Stimulated activated CD4-positive, alpha-beta T cell treated with anti-CD3 and anti-CD28 coated beads, Interleukin-1b, Interleukin-23, amount 100 ng/mL, for 4 hours (primary cell): ENCODE measurements around the gene SLC38A11.
"Not testable (repeated sequence)": the region's sequence is repeated elsewhere in the genome, so short reads cannot be mapped to it uniquely, and the experiment has no call there.

Source experiments
- DNase-seq, 2 donors: peaks; one replicate each; pipeline ENCODE4 v3.0.0-alpha.2; 2020; ENCODE audit warnings: low read depth in 2 of 2

SLC38A11 gene, protein sequence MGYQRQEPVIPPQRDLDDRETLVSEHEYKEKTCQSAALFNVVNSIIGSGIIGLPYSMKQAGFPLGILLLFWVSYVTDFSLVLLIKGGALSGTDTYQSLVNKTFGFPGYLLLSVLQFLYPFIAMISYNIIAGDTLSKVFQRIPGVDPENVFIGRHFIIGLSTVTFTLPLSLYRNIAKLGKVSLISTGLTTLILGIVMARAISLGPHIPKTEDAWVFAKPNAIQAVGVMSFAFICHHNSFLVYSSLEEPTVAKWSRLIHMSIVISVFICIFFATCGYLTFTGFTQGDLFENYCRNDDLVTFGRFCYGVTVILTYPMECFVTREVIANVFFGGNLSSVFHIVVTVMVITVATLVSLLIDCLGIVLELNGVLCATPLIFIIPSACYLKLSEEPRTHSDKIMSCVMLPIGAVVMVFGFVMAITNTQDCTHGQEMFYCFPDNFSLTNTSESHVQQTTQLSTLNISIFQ

DNA sequence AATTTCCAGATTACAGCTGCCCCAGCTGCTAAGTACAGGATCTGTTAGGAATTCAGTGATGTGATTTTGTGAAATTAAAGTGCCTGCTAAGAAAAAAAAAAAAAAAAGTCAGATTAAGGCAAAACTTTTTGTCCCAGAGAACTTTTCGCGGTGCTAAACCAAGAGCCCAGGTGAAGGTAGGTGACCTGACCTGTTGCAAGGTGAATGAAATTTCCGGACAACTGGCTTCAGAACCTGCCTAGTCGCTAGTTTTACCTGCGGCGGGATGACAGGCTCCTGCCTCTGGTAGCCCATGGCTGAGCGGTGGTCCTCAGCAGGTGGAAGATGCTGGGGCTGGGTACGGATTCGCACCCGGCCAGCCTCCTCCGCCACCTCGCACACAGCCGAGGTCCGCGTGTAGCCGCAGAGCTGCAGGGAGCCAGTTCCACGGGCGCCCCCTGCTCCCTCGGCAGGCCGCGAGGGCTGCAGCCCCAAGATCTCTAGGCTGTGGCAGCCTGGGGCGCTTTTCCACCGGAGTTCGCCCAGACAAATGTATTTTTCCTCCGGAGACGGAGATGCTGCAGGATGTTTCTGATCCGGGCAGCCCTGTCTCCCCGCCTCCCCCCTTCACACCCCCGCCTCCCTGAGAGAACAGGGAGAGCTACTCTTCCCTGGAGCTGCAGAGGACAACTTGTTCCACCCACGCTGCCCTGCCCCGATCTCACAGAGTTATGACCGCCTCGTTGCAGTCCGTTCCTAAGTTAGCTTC lies at the start of gene SLC38A11:
TSS of gene SLC38A11 (minus strand) at position 572 of the 748 bp plus-strand sequence. CDS start at position 294, 278 bp downstream.
- DNase-seq: no peak

DNA sequence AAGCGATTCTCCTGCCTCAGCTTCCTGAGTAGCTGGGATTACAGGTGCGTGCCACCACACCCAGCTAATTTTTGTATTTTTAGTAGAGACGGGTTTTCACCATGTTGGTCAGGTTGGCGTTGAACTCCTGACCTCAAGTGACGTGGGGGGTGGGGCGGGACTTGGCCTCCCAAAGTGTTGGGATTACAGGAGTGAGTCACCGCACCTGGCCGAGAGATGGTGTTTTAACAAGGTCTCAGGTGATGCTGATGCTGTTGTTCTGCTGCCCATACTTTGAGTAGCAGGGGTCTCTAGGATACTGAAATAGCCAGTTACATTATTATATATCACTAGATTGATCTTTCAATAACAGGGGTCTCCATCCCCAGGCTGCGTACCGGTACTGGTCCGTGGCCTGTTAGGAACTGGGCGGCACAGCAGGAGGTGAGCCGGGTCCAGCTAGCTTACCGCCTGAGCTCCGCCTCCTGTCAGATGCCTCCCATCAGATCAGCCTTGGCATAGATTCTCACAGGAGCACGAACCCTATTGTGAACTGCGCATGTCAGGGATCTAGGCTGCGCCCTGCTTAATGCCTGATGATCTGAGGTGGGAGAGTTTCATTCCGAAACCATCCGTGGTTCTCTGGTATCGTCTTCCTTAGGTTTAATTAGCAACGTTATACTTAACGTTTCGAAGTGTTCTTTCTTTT lies 48.3 kb upstream of the SLC38A11 start:
- no peak for DNase-seq

DNA sequence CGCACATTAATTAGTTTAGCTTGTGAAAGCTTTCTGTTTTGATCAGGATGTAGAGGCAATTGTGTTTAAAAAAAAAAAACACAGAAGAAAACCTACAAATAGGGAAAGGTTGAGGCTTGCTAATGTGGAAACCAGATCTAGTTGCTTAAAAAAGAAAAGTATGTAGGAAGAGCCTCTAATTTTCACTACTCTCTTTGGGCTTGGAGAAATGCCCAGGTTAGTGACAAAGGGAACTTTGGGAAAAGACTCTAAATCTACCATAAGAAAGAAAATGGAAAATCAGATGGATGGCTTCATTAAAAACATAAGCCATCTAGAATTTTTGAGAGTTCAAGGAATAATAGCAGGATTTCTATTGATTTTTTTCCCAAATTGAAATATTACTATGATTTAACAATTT lies 47.3 kb upstream of the SLC38A11 start:
- DNase-seq: no peak

DNA sequence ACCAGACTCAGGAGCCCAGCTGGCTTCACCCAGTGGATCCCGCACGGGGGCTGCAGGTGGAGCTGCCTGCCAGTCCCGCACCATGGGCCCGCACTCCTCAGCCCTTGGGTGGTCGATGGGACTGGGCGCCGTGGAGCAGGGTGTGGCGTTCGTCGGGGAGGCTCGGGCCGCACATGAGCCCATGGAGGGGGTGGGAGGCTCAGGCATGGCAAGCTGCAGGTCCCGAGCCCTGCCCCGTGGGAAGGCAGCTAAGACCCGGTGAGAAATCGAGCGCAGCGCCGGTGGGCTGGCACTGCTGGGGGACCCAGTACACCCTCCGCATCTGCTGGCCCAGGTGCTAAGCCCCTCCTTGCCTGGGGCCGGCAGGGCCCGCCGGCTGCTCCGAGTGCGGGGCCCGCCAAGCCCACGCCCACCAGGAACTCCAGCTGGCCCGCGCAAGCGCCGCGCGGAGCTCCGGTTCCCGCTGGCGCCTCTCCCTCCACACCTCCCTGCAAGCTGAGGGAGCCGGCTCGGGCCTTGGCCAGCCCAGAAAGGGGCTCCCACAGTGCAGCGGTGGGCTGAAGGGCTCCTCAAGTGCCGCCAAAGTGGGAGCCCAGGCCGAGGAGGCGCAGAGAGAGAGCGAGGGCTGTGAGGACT lies 39.5 kb upstream of the SLC38A11 start:
- DNase-seq: not testable (repeated sequence)

DNA sequence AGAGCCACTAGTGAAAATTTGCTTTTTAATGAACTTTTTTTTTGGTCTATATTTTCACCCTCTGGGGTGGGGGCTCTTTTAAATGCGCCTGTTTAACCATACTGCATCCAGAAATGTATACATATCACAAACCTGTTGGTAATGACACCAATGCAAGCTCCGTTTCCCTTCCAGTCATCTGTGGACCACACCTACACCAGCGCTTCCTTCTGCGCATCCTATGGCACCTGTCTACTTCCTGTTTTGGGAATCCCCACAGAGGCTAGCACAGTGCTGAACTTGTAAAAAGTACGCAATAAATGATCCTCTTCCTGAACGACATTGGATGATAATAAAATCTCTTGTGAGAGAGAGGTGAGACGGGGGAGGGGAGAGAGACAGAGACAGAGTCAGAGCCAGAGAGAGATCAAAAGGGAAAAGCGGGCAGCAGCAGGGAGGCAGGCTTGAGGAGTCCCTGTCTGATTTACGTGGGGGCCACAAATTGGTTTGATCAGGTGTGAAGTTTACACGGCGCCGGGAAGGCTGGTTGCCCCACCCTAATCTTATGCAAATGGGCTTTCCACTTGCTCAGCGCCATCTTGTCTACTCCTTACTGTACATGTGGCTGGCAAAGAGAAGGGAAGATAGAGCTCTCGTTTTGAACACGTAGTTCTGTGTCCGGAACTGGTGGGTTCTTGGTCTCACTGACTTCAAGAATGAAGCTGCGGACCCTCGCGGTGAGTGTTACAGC lies 38.1 kb upstream of the SLC38A11 start:
- no peak for DNase-seq

DNA sequence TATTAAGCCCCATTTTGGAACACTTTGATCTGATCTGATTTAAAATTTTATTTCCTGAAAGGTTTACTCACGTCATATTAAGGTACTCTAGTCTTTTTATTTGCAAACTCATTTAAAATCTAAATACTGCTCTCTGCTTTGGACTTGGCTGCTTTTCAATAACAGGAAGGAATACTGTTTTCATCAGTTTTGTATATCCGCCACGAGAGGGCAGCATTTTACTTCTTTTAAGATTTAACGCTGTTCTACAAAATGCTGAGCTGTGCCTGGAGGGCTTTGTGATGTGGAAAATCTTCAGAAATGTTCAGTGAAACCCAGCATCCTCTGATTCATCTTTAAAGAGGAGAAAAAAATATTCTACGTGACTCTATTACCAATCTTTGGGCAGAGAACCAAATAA lies 37.5 kb upstream of the SLC38A11 start:
- peak in 1 of 2 donors; percentile 10 for DNase-seq

DNA sequence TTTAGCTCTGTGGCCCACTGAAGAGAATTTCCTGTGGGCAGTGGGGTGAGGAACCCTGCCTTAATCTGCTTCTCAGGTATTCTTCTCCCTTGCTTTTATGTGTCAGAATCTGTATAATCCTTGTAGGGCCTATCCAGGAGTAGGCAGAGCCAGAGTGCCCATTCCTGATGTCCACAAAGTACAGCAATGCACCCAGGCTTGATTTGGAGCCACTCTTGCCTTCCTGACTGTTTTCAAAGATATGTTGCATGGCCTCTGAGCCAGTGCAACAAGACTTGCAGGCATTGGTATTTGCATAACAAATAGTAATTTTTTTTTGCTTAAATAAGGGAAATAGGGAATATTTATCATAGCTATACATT lies 36.7 kb upstream of the SLC38A11 start:
- not testable (repeated sequence) for DNase-seq

DNA sequence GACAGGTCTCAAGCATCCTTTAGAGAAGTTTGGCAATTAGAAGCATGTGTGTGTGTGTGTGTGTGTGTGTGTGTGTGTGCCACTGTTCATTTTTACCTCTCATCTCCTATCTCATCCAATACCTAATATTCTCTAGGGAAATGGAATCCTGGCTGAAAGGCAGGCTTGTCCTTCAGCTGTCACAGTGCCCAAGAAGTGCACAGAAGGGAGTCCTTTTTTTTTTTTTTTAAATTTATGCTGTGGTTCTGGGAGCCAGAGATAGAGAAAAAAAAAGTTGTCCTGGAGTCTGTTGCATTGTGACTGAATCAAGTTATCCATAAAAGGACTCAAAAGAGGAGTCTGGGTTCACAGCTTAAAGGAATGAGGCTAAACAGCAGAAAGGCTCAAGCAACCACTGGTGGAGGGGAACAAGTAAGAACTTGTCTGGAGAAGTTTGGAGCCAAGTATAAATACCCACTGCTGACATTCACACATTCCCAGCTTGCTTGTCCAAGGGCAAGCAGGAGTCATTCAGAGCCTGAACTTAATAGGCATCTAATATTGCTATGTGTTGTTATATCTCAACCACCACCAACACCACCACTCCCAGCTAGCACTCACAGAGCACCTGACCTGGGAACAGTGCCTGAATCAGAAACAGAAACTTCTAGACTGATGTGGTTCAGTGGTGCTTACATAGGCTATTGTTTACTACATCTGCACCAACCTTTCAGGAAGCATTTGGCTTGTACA lies 36.2 kb upstream of the SLC38A11 start:
- not testable (repeated sequence) for DNase-seq

DNA sequence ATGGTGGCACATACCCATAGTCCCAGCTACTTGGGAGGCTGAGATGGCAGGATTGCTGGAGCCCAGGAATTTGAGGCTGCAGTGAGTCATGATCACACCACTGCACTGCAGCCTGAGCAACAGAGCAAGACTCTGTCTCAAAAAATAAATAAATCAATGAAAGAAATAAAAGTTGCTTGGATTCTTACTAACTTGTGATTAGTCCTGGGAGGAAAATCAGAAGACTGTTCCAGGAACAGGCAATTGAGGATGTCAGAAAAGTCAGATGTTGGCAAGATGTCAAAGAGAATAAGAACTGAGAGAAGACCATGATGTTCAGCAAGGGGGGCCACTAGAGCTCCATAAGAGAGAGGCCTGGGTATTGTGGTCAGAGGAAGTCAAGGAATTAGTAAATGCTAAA lies 35.6 kb upstream of the SLC38A11 start:
- not testable (repeated sequence) for DNase-seq

DNA sequence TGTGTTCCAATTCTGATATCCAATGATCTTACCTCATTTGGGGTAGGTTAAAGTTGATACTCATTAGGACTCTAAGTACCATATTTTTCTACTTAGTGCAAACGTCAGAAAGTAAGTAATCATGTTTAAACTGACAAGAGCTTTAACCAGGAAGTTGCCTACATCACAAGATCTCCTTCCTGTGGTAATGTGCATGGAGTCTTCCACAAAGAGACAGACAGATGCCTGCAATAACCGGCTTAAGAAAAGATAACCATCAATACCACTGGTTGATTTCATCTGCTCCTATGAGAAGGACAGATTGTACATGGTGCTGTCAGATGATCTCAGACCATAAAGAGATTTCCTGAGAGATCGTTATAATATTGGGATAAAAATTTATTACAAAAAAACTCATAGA lies 33.5 kb upstream of the SLC38A11 start:
- not testable (repeated sequence) for DNase-seq

DNA sequence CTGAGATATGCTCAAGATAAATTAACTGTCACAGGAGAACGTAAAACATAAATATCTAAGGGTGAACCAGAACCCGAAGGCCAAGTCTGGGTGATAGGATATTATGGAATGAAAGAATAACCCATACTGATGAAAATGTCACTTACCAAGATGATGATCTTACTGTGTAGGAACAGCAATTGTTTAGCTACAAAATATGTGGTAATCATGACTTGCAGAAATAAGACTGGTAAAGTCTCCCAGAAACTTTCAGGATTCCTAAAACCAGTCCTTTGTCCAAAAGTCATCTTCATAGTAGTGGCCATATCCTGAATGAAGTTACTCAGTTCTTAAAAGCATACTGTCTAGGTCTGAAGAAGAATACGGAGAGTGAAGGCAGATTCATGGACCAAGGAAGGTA lies 30.7 kb upstream of the SLC38A11 start:
- not testable (repeated sequence) for DNase-seq

DNA sequence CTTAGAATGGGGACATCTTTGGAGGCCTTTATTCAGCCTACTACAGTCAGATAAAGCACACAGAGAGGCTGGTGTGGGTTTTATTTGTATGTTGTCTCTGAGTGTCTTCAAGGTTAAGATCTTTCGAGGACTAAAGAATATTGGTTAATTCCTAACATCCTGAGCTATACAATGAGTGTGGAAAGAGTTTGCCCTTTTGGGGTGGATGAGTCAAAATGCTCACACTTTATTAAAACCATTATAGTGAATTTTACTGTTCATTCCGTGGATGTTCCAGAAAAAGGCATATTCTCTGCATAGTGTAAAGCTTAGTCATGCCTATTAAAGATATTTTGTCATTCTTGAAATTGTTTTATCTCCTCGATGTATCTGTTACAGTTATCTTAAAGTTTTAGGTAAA lies 29.1 kb upstream of the SLC38A11 start:
- DNase-seq: no peak

DNA sequence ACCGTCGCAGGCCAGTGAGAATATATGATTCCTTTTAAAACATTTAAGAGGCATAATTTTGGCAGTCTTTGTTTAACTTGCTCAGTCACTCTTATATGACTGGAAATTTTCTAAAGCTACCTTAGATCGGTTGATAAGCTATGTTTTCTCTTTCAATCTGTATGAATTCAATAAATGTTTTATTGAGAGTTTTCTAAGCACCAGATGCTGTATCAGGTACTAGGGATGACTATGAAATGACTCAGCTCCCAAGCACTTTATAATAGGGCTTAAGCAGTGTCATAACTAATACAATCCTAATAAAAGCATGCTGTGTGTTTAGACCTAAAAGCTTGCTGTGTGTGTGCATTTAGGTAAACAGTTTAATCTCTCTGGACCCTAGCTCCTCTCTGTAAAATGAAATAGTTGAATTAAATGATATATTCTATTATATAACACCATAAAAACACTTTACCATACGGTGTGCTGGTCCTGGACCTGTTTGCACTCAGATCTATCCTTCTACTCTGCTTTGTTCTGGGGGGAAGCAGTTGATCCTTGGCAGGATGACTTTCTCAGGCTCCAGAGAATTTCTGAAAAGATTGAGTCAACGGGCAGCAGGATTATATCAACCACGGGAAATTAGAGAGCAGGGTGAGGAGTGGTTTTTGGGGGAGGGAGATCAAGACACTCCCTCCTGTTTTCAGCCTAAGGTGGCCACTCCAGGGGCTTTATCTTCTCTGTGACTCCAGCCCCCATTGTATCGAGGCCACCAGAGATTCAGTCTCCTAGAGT lies 26.1 kb upstream of the SLC38A11 start:
- DNase-seq: no peak

DNA sequence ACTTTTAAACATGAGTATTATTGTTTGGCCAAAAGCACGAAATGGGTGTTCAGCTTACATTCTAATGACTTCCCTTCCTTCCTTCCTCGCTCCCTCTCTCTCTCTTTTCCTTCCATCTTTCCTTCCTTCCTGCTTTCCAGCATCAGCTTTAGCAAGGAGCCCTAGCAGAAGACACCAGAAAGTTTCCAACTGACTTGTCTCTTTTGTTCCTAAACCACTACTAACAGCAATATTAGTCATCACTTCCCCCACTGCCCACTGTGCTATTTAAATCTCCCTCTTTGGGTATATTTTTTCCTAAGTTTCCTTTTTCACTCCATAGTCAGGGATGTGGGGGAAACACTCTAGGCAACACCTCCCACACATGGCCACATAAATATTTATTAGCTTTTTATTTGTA lies 25.4 kb upstream of the SLC38A11 start:
- DNase-seq: not testable (repeated sequence)

DNA sequence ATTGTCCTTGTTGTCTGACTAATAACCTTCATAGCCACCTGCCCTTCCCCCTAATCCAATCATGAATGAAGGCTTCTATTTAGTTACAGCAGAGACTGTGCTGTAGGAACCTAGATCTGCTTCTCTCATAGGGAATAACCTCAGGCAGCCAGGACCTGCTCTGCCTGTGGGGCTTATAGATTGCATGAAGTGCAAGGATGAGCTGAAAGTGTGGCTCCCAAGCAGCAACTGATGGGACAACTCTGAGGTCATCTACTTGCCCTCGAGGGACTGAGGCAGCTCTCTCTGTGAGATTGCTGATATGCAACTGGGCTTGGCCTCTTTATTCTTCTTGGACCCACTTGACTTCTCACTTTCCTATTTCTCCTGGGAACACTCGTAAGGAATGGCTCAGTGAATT lies 23.8 kb upstream of the SLC38A11 start:
- DNase-seq: no peak

DNA sequence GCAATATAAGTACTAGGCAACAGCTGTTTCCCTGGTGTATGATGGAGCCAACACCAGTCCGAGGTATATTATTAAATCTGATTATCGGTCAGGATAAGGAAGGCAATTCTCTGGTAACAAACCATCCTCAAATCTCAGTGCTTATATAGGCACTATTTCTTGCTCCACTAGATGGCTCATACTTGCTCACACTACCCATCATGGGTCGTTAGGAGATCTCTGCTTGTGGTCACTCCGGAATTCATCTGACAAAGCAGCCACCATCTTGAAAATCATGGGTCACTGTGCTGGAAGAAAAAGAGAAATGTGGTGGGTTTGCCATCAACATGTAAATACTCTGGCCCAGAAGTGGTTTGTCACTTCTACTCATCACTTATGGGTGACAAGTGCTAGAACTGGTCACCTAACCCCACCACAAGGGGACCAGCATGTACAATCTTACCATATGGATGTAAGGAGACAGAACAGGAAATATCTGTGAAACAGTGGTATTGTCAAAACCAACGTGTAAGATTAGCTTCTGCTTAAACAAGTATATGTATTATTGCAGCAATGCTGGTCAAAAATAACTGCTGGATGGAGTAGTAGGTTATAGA lies 21.6 kb upstream of the SLC38A11 start:
- DNase-seq: not testable (repeated sequence)

DNA sequence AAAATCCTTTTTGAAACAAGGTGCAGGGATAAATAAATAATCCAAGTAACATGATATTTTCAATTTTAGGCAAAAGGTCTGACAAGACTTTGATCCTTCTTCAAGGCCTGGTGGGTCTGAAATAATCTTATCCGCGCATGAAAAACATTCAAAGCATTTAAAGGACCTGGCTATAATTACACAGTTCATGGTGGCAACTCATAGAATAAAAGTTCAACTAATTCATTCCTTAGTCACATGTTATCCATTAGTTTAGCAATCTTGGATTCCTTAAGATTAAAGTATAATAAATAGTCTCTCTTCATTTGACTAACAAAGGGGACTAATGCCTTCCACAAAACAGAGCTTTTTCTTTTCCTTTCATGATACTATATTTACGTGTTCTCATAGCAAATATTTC lies 21.0 kb upstream of the SLC38A11 start:
- DNase-seq: no peak

DNA sequence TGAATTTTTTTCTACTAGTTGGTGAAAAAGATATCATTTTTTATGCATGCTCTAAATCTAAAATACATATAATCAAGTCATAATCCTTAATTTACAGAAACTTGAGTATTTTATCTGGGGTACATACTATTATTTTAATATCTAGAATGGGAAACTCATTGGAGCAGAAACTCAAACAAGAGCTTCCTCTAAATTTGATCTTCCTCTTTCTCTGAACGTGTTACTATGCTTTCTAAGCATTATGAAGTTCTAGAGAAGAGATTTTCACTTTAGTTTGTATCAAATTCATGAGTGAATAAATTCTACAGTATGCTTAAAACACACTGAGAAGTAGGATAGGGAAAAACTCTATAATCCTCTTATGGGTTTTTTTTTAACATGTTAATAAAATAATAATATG lies 20.6 kb upstream of the SLC38A11 start:
- no peak for DNase-seq

DNA sequence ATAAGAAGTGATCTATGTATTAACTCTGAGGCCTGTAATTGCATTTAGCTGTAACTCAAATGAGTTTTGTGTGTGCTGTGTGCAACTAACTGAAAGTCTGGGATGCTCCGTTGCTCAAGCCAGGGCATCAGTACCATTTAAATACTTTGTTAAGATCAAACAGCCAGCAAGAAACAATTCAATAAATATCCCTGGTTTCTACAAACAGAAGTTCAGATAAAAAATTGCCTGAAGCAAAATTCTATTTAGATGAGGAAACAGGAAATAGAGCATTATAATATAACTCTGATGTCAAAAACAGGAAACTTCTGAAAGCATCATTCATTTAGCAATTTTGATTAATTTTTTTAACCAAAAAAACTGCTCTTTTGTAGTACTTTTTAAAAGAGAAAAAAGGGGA lies 18.9 kb upstream of the SLC38A11 start:
- DNase-seq: no peak
